Measurements from ENCODE around the gene BRMS1.
"Not testable (repeated sequence)": the region's sequence is repeated elsewhere in the genome, so short reads cannot be mapped to it uniquely, and the experiment has no call there.

Gene BRMS1

DNA sequence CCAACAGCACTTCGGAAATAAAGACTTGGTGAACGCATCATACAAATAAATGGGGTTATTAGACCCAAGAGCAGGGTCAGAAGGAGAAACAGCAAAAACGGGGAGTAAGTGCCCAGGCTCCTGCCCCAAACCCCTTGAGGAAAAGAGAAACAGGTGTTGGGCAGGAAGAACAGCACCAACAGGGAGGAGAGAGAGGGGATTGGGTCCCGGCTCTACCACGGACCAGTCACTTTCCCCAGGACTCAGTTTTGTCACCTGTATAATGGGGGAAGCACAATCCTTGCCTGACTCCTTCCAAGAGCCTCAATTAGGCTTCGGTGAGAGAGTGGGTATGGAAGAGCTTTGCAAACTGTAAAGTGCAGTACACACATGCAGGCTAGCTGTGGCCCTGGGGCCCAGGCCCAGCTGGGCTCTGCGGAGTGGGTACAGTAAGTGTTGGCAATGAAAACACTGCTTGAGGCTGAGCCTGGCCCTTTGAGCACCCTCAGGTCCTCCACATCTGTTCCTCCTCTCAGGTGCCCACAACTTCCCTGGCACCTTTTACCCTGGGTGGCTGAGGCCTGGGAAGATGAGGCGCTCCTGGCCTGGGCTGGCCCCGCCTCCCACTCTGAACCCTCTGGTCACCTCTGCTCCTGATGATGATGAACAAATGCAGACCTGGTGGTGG lies 17.7 kb upstream of the BRMS1 start:
- DNase-seq, result no peak

DNA sequence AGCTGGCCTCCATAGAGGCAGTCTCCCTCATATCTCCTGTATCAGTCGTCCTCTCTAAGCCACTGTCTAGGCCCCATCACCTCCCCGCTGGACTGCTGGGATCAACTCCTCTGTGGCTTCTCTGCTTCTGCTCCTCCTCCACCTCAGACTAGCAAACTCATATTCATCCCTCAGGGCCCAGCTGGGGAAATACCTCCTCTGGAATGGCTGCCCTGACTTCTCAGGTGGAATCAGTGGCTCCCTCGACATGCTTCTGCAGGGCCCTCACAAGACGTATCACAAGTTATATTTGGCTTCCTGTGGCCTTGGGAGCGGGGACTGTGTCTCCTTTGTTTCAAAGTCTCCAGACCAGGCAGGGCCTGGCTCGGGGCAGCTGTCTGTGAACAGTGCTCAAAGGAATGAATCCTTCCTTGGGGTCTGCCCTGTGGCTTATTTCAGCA lies 16.6 kb upstream of the BRMS1 start:
- DNase-seq, result no peak

DNA sequence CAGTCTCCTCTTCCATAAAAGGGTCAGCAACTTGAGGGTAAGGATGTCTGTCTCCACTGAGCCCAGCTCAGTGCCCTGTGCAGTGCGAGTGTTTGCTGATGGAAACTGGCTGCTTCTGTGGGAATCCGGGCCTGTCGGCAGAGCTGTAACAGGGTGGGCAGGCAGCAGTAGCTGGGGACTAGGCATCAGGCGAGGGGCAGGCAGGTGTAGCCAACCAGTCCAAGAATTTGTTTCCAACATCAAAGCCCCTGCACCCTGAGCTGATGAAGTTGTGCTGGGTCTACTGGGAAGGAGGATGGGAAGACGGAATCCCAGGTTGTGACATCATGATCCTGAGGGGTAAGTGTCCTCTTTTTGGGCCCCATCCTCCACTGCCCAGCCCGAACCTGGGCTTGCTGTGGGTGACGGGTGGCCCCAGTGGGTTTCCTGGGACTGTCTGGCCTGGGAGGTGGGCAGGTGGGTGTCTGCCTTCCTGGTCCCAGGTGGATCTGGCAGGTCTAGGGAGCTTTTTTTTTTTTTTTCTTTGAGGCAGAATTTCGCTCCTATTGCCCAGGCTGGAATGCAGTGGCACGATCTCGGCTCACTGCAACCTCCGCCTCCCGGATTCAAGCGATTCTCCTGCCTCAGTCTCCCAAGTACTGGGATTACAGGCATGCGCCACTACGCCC lies 15.6 kb upstream of the BRMS1 start:
- DNase-seq, result no peak

DNA sequence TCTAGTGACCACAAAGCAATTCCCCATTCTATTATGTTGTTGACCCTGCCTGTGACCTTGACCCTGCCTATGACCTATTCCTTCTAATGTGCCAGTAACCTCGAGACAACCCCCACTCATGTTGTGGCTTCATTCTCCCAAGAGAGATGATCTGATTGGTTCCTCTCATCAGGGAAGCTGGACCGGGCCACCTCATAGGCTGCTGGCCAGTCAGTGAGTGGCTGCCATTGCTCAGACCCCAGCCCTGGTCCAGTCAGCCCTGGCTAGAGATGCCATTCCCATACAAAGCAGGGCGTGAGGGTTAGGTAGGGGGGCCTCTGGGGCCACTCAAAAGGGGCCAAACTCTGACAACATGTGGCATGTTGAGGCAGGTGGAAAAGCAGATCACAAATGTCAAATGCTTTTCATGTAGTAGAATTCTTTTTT lies 14.8 kb upstream of the BRMS1 start:
- DNase-seq, result peak; percentile 12

DNA sequence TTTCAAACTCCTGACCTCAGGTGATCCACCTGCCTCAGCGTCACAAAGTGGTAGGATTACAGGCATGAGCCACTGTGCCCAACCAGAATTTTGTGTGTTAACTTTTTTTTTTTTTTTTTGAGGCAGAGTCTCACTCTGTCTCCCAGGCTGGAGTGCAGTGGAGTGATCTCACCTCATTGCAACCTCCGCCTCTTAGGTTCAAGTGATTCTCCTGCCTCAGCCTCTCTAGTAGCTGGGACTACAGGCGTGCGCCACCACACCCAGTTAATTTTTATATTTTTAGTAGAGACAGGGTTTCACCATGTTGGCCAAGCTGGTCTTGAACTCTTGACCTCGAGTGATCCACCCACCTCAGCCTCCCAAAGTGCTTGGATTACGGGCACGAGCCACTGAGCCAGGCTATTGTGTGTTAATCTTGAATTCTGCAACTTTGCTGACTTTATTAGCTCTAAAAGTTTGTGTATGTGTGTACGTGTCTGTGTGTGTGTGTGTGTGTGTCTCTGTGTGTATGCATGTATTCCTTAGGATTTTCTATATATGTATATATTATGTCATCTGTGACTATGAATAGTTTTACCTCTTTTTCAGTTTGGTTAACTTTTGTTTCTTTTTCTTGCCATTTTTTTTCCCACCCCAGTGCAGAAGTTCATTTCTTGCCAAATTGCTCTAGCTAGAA lies 5.8 kb upstream of the BRMS1 start:
- not testable (repeated sequence) for DNase-seq

DNA sequence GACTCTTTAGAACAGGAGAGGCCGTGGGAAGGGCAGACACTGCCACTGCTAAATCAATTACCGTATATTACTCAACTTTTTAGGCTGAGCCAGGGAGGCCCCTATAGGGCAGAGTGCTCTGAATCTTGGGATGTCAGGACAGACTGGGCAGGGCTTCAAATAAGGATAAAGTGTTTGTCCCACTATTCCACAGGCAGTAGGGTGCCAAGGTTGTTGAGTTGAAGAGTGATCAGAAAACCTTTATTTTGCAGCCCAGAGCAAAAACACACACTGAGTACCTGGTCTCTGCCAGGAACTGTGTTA lies 4.1 kb upstream of the BRMS1 start:
- no peak for DNase-seq

DNA sequence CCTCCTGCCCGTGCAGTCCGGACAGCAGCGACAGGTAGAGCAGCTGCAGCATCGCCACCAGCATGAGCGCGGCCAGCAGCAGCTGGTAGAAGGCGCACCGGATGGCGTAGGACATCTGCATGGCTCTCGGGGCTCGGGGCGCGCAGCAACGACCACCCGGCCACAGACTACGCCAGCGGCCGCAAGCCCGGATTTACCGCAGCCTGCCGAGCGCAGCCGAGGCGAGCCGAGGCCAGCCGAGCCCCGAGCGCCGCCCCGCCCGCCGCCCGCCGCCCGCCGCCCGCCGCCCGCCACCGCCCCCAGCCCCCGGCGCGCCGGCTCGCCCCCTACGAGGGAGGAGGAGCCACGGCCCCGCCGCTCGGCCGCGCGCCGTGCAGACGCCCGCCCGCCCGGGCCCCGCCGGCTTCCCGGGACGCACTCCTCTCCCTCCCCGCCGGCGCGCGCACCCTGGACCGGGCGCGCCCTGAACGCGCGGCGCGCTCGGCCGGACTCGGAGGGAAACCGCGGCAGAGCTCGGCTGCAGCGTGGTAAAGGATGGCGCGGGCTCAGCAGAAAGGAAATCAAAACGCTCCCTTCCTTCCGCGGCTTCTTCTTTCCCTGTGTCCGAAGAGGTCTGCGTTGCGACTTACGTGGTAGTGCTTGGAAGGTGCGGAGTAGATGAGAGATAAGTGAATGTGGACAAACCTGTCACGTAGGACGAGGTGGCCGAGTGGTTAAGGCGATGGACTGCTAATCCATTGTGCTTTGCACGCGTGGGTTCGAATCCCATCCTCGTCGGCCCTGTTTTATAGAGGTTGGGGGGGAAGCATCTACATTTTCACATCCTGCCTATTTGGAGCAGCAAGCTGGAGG lies 2.7 kb upstream of the BRMS1 start, which contains the start of gene B4GAT1:
B4GAT1 (minus strand) TSS at position 205 of the 852 bp plus-strand sequence; CDS start at position 121, 84 bp downstream.
- peak; percentile 92 for DNase-seq

DNA sequence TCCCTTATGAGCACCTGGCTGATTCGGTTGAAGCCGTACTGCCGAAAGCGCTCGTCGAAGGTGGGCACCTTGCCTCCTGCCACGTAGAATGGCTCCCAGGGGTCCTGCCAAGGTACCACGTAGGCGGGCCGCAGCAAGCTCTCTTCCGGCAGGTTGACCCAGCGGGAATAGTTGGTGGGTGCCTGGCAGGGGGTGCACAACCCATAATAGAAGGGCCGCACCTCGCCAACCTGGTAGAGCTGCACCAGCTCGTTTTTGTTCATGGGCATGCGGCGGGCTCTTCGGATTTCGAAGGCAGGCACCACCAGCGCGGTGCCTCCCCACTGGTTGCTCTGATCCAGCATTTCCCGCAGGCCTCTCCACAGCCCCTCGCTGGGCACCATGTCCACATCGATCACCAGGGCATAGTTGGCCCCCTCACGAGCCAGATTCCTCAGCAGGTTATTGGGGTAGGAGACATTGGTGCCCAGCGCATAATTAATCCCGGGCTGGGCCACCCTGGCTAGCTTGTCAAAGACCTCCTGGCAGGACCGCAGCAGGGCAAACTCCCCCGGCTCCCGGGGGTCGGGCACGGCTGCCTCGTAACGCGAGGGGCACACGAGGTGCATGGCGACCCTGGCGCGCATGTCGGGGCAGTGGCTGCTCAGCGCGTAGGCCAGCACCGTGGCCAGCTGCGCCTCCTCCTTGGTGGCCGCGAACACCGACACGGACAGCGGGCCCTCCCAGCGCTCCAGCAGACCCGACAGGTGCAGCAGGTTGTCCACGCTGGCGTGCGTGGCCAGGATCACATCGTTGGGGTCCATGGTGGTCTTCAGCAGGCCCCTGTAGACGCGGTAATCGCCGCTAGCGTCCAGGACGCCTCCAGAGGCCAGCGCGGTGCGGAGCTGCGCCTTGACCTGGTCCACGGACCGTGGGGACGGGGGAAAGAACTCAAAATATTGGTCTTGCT lies 1.8 kb upstream of the BRMS1 start:
- DNase-seq, result no peak

DNA sequence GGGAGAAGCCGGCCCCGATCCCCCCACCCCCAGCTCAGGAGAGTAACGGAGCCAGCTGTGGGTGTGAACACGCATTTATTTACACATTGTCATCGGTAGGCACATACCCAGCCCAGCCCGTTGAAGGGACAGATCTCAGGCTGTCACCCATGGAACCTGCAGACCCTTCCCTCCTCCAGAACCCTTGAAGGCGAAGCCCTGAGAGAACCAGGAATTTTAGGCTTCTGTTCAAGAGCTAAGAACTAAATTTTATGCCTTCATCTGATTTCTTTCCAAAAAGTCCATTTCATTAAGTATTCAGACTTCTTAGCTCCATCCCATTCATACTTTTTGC lies 379 bp upstream of the BRMS1 start:
- no peak for DNase-seq

DNA sequence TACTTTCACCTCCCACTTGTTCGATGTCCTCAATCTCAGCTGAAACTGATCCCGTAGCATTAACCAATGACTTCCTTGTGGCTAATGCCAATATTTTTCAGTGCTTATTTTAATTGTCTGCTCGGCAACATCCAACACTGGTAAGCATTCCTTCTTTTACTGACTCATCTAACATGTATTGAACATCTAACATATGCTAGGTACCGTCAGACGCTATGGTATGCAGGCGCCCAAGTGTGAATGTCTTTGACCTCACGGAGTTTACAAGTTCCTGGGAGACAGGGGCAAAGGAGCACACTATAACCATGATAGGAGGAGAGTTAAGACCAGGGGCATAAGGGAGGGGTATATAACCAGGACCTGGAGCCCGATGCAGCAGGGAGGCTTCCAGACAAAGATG lies 1.7 kb downstream of the BRMS1 start:
- no peak for DNase-seq

DNA sequence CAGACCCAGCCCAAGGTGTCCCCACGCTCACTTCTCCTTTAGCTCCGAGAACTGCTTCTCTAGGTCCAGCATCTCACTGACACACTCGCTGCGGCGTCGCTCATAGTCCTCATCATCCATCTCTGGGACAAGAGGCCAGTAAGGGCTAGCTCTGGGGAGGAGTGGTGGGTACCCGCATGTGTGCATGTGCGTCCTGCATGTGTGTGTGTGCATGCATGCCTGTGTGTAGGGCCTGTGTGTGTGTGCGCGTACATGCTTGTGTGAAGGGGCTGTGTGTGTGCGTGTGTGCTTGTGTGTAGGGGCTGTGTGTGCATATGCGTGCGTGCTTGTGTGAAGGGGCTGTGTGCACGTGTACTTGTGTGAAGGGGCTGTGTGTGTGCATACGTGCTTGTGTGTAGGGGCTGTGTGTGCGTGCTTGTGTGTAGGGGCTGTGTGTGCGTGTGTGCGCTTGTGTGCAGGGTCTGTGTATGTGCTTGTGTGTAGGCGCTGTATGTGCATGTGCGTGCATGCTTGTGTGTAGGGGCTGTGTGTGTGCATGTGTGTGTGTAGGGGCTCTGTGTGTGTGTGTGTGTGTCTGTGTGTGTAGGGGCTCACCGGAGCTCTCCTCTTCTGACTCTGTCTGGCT lies 3.3 kb downstream of the BRMS1 start:
- no peak for DNase-seq

DNA sequence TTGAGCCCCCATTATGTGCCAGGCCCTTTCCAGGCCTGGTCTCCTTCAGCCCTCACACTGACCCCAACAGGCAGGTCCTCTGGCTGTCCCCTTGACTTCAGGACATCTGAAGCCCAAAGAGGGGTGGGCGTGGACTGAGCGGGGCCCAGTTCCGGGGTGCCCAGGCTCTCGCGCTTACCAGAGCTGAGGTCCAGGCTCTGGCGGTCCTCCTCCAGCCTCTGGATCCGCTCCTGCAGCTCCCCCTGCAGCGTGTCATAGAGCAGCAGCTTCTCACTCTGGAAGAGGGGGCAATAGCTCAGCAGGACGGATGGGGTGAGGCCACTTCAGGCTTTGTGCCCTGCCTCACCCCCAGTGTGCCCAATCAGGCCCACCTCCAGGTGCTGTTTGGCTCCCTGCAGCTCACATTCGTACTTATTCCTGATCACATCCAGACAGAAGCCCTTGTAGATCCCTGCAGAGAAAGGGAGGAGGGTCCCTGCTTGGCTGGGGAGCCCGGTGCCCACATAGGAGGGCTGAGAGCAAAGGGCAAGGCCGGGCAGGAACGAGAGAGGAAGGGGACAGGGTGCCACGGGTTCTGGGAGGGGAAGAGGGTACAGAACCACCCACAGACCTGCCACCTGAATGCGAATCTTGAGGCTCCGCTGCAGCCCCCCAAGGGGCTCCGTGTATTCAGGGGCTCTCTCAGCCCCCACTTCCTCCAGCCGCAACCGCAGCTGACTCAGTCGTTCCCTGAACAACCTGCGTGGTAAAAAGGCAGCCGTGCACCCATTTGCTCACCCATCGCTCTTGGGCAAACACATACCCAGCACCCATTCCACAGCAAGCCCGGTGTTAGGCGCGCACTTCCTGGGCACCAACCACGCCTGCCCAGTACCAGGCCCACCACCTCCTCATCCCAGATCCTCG lies 4.1 kb downstream of the BRMS1 start:
- no peak for DNase-seq

DNA sequence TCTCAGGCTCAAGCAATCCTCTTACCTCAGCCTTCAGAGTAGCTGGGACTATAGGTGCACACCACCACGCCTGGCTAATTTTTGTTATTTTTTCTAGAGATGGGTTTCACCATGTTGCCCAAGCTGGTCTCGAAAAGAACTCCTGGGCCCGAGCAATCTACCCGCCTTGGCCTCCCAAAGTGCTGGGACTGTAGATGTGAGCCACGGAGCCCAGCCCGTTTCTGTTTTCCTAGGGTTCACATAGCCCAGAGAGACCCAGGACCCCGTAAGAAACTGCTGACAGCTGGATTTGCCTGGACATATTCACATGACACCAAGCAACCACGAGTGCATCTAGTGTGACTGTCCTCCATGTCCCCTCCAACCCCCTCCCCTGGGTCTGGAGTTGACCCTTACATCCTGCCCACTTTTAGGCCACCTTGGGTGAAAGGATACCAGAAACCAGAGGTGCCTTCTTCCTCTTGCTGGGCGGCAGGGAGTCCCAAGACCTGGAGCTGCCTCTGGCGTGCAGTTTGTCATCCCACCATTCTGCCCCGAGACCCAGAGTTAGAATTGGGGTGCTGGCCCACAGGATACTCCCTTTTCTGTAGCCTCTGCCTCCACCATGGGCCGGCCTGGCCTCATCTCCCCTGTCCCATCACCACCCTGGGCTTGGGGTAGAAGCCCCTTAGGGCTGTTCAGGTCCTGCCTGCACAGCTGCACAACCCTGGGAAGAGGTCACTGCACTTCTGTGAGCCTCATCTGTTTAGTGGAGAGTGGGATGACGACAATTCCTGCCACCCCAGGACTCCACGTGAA lies 5.0 kb downstream of the BRMS1 start:
- DNase-seq, result no peak

DNA sequence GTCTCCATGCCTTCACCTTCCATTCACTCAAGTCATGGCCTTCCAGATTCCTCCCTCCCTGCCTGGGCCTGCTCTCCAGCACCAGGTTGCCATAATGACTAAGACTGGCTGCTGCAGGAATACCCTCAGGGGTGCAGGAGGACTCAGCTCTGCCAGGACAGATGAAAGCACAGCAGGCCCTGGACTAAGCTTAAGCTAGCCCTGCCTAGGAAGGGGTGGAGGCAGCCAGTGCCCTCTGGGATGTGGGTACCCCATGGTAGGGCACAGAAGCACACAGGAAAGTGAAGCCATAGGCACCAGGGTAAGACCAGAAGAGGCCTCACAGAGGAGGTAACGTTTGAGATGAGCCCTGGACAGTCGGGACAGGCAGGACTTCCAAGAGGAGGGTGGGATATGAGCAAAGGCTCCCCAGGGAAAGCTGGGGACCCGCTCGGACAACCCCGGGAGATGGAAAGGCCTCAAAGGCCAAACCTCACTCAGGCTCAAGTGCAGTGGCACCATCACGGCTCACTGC lies 5.7 kb downstream of the BRMS1 start:
- no peak for DNase-seq

DNA sequence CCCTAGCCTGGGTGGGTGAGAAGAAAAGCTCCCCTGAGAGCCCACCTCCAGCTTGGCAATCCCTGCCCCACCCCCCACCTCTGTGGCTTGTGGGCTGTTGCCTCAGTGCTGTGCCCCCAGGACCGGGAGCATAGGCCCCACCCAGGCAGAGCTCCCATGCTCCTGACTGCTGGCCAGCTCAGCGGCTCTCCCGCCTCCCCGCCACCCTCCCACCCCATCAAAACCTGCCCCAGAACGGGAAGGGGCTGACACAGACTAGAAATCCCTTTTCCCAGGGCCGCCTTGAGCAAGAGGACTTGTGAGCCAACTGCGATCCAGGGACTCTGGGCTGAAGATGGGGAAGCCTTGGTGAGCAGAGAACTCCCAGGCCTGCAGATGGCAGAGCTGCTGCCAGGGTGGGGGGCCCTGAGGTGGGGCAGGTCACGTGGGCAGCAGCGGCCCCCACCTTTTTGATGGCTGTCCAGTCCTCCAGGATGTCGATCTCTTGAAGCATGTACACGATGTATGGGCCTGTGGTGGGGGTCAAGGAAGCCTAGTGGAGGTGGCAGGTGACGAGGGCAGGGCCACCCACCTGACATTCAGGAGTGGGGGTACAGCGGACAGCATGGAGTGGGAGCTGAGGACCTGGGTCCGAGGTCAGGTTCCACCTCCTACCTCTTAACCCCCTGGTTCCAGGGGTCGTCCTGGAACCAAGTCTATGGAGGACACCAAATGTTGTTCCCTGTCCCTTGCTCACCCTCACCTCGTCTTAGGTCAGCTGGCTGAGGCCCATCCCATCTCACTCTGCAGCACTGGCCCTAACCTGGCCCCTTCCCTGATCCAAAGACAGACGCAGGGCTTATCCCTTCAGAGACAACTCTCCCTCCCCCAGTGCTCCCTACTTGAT lies 6.4 kb downstream of the BRMS1 start:
- DNase-seq, result no peak

DNA sequence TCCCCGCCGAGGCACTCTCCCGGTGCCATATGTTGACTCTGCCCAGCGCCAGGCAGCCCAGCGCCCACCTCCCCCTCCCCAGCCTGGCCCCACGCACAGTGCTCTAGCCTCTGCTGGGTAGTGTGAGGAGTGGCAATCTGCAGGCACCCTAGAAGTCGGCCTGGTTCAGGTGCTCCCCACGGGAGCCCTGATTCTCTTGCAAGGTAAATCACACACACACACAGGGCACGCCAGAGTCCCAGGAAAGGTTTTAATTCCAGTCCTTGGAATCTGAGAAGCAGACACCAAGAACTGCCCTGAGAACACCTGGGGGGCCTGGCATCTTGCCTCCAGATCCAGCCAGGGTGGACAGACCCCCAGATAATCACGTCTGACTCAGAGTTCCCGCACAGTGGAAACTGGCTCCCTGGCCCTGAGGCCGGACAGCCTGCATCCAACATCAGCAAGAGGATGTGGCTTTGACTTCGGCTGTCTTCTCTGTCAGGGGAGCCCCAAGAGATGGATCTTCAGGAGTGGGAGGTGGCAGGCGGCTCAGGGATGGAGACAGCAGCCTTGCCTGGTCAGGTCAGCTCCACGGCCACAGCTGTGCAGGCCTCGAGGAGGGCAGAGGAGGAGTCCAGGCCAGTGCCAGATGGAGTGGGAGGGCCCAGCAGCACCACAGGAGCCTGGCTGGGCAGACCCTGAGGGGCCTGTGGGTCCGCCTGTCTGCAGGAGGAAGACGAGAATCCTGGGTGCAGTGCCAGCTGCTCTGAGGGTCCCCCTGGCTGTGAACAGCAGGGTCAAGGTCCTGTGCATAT lies 7.6 kb downstream of the BRMS1 start:
- no peak for DNase-seq

DNA sequence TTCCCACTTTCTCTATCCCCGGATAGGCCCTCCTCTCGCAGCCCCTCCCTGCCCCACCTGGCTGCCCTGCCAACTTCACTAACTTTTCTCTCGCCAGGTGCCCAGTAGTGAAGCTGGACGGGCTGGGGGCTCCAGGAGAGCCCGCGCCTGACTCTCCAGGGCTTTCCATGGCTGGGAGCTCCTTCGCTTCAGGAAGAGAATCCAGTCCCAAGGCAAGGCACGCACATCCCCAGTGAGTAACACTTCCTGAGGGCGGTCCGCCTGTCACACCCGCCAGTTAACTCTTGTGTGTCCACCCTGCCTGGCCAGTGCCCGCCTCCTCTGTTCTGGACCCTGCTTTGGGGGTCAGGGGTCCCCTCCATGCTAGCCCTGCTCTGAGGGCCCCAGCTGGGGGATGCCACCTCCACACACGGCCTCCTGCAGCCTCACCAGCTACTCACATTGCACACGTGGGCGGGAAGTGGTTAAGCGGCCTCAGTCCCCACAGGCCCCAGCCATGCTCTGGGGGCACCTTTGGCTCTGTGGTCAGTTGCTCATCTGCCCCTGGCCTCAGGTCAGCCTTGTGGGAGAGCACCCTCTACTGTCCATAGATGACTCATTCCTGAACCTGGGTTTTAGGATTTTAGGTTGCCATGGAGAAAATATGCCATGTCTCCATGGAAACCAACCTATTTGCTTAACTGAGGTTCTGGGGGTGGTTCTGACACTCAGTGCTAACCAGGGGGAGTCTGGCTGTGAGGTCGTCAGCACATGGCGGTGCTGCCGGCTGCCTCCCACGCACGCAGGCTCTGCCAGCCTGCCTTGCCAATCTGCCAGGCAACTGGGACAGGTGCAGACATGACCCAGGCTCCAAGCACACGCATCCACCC lies 8.4 kb downstream of the BRMS1 start, which contains the start of gene RIN1:
RIN1 (minus strand) TSS at position 201 of the 869 bp plus-strand sequence; CDS start at position 169, 32 bp downstream.
- peak; percentile 71 for DNase-seq

Data from OCI-M1 (cell line).